GM04503 (cell line): ENCODE measurements around the gene SLC4A2.

Source experiments
- DNase-seq: peaks from one replicate; pipeline ENCODE4 v3.0.0-alpha.2; 2012; ENCODE audit warnings: low read depth

Gene SLC4A2

DNA sequence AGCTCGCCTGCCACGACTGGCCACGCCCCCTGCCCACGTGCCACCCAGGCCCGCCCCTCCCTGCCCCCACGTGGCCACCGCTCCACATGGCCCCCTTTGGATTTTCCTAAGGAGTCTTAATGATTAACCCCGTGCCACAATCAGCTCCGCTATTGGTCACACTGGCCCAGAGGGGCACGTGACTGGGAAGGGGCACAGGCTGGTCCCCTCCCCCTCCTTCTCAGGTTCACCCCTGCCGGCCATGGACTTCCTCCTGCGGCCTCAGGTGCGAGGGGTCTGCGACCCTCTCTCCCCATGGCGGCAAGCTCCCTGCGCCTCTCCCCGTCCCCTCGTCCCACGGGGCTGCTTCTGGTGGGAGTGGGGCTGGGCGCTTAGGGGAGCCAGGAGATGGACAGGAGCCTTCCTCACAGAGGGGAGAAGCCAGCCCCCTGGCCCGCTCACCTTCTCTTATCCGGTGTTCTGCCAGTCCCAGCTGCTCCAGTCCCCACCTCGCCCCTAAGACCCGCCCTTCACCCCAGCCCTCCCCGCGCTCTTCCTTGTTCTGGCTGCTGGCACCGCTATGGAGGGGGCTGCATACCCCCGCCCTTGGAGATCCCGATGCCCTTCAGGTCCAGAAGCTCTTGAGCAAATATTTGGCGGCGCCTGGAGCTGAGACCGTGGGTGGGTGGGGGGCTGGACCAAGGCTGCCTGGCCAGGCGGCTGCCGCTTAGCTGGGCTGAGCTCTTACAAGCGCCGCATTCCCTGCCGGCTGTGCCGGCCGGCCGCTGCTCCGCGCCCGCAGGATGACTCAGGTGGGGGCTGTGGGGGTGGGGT, 3.2 kb downstream of the SLC4A2 start:
- no peak for DNase-seq

DNA sequence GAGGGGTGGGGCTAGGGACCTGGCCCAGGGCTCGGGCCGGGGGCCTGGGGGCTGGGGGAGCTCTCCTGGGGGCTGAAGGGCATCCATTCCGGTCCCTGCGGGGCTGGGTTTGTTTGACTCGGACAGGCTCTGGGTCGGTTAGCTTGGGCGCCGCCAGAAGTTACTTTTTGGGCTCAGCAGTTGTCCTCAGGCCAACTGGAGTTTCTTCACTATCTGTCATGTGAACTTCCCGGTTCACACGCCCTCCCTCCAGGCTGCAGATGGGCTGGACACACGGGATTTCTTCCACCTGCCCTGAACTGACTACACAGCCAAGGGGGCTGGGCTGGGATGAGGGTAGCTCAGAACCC, 3.8 kb downstream of the SLC4A2 start:
- no peak for DNase-seq

DNA sequence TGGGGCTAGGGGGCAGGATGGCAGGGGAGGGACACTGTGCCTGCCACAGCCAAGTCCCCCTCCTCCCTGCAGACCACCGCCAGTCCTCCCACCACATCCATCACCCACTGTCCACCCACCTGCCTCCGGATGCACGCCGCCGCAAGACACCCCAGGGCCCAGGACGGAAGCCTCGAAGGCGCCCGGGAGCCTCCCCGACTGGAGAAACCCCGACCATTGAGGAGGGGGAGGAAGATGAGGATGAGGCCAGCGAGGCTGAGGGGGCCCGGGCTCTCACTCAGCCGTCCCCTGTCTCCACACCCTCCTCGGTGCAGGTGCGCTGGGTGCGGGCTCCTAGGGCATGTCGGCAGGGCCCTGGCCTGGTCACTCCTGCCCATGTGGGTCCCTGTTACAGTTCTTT, 5.1 kb downstream of the SLC4A2 start:
- DNase-seq, result no peak

DNA sequence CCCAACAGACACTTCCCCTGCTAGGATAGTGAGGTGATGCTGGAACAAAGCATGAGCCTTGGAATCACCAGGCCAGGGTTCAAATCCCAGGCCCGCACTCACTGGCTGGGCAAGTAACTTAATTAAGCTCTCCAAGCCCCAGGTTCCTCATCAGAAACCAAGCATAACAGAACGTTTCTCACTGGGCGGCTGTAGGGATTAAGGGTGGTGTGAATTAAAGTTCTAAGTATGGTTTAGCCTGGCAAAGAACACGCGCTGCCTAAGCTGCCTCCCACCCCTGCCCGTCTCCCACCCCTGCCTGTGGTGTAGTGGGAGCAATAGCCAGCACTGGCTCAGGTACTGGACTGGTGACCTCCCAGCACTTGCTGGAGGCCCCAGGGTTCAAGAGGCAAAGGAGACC, 5.6 kb downstream of the SLC4A2 start:
- DNase-seq, result no peak

DNA sequence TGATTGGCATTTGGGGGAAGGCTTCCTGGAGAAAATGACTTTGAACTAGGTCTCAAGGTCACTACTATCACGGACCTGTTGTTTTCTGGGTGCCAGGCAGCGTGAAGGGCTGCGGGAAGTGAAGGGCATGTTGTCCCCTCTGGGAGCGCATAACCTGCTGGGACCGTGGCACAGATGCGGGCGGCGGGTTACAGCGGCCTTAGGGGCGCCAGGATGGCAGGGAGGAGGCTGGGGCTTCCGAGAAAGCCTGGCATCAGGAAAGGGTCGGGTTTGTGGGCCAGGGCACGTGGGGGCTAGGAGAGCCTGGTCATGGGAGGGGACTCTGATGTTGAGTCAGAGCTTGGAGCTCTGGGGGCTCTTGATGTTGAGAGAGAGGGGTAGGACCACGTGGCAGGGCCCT, 6.1 kb downstream of the SLC4A2 start:
- DNase-seq, result no peak

DNA sequence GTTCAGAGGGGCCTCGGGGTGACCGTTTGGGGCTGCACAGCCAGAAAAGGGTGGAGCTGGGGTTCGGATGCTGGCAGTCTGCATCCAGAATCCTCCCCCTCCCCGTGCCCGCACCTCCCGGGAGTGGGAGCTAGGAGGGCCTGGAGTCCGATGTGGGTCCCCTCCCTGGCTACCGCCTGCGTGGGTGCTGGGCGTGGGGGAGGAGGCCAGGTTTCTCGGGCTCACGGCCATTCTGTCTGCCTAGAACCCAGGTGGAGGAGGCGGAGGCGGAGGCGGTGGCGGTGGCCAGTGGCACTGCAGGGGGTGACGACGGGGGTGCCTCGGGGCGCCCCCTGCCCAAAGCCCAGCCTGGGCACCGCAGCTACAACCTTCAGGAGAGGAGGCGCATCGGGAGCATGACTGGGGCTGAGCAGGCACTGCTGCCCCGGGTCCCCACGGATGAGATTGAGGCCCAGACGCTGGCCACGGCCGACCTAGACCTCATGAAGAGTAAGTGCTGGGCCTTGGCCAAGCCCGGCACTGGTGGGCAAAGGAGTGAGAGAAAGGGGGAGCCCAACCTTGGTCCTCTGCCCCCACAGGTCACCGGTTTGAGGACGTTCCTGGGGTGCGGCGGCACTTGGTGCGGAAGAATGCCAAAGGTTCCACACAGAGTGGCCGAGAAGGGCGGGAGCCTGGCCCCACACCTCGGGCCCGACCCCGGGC, 7.0 kb downstream of the SLC4A2 start:
- no peak for DNase-seq

DNA sequence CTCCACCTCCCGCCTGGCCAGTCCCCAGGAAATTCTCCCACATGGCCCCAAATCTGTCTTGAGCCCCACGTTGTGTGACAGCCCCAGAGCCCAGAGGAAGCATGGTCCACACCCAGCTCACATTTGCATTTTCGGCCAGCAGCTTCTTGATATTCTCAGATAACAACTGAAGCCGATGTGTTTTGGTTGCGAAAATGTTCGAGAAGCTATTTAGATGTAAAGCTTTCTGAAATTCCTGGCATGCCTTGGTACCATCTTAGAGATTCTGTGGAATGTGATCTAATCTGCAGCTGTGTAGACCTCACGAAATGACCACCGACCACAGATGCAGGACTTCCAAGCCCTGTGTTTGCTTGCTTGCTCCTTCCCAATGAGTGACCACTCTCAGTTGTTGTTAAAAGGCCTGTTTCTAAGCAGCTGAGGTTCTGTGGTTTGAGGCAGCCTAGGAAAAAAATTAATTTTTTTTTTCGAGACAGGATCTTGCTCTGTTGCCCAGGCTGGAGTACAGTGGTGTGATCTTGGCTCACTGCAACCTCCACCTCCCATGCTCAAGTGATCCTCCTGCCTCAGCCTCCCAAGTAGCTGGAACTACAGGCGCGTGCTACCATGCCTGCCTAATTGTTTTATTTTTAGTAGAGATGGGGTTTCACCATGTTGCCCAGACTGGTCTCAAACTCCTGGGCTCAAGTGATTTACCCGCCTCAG, 8.8 kb downstream of the SLC4A2 start:
- DNase-seq, result no peak

DNA sequence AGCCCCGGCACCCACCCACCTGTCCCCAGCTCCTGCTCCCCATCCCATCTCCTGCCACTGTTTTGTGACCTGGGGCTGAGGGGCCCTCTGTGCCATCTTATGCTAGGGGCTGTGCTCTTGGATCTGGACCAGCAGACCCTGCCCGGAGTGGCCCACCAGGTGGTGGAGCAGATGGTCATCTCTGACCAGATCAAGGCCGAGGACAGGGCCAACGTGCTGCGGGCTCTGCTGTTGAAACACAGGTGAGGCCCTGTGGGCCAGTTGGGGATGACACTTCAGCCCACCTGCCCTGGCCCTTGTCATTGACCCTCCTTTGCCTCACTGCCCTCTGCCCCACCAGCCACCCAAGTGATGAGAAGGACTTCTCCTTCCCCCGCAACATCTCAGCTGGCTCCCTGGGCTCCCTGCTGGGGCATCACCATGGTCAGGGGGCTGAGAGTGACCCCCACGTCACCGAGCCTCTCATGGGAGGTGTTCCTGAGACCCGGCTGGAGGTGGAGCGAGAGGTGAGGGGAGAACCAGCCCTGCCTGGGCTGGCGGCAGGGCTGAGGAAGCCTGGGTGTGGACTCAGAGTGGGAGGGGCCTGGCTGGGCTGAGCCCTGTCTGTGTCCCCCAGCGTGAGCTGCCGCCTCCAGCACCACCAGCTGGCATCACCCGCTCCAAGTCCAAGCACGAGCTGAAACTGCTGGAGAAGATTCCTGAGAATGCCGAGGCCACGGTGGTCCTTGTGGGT, 10.6 kb downstream of the SLC4A2 start:
- DNase-seq, result no peak

DNA sequence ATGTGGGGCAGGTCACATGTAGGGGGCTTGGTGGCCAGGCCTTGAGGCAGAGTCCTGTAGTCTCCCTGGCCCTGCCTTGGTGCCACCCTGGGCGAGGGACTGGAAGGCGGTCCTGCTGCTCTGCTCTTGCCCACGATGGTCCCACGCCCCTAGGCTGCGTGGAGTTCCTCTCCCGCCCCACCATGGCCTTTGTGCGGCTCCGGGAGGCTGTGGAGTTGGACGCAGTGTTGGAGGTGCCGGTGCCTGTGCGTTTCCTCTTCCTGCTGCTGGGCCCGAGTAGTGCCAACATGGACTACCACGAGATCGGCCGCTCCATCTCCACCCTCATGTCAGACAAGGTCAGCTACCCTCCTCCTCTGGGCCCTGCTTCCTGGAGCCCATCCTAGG, 11.2 kb downstream of the SLC4A2 start:
- no peak for DNase-seq

DNA sequence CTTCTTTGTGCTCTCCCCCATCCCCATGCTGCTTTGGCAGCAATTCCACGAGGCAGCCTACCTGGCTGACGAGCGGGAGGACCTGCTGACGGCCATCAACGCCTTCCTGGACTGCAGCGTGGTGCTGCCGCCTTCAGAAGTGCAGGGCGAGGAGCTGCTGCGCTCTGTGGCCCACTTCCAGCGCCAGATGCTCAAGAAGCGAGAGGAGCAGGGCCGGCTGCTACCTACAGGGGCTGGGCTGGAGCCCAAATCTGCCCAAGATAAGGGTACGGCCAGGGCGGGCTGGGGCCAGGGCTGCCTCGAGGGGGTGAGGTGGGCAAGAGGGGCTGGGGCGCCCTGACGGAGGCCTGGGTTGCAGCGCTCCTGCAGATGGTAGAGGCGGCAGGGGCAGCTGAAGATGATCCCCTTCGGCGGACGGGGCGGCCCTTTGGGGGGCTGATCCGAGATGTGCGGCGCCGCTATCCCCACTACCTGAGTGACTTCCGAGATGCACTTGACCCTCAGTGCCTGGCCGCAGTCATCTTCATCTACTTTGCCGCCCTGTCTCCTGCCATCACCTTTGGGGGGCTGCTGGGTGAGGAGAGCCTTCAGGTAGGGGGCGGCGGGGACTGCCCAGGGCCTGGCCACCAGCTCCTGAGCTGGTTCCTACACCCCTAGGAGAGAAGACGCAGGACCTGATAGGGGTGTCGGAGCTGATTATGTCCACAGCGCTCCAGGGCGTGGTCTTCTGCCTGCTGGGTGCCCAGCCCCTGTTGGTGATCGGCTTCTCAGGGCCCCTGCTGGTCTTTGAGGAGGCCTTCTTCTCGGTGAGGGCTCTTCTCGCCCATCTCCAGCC, 11.9 kb downstream of the SLC4A2 start:
- no peak for DNase-seq

DNA sequence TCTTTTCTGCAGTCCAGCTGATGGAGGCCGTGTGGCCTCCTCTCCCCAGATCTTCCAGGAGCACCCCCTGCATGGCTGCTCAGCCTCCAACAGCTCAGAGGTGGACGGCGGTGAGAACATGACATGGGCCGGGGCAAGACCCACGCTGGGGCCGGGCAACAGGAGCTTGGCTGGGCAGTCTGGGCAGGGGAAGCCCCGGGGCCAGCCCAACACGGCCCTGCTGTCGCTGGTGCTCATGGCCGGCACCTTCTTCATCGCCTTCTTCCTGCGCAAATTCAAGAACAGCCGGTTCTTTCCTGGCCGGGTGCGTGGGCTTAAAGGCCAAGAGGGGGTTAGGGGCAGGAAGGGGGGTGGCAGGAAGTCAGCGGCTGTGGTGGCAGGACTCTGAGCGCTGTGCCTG, 14.6 kb downstream of the SLC4A2 start:
- DNase-seq, result no peak

DNA sequence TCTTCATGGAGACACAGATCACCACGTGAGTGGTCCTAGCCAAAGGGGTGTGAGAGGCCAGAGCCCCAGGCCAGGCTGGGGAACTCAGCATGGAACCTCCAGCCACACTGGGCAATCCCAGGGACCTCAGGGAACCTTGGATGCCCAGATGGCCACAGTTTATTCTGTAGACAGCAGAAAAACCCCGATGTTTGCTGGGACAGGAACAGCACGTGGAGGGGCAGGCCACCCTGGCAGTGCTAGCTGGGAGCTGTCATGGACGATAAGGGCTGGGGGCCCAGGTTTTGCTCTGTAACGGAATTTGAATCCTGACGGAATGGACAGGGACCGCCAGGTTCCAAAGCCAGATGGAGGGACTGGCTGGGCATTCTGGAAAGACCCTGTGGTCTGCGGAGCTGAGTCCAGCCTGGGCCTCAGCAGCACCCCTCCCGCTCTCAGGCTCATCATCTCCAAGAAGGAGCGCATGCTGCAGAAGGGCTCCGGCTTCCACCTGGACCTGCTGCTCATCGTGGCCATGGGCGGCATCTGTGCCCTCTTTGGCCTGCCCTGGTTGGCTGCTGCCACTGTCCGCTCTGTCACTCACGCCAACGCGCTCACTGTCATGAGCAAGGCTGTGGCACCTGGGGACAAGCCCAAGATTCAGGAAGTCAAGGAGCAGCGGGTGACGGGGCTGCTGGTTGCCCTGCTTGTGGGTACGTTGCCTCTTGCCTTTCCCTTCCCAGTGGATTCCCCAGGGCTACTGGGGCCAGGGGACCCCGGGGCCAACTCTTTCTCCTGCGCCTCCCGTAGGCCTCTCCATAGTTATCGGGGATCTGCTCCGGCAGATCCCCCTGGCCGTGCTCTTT, 15.7 kb downstream of the SLC4A2 start:
- no peak for DNase-seq

DNA sequence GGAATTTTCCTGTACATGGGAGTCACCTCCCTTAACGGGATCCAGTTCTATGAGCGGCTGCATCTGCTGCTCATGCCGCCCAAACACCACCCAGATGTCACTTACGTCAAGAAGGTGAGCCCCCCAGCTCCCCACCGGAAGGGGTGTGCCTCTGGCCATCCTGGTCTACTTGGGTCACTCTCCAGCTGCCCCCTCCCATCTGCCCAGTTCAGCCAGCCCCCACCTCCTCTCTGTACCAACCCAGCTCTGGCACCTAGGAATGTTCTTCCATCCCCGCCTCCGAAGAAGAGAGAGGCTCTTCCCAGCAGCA, 16.2 kb downstream of the SLC4A2 start:
- DNase-seq, result no peak

DNA sequence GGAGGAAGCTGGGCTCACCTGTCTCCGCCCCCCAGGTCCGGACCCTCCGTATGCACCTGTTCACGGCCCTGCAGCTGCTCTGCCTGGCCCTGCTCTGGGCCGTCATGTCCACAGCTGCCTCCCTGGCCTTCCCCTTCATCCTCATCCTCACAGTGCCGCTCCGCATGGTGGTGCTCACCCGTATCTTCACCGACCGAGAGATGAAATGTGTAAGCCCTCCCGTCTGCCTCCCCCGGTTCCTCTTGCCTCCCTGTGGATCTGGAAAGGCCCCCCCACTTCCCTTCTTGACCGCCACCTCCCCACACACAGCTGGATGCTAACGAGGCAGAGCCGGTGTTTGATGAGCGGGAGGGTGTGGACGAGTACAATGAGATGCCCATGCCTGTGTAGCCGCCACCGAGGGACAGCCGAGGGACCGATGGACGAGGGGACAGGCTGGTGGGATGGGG, 16.6 kb downstream of the SLC4A2 start:
- no peak for DNase-seq

DNA sequence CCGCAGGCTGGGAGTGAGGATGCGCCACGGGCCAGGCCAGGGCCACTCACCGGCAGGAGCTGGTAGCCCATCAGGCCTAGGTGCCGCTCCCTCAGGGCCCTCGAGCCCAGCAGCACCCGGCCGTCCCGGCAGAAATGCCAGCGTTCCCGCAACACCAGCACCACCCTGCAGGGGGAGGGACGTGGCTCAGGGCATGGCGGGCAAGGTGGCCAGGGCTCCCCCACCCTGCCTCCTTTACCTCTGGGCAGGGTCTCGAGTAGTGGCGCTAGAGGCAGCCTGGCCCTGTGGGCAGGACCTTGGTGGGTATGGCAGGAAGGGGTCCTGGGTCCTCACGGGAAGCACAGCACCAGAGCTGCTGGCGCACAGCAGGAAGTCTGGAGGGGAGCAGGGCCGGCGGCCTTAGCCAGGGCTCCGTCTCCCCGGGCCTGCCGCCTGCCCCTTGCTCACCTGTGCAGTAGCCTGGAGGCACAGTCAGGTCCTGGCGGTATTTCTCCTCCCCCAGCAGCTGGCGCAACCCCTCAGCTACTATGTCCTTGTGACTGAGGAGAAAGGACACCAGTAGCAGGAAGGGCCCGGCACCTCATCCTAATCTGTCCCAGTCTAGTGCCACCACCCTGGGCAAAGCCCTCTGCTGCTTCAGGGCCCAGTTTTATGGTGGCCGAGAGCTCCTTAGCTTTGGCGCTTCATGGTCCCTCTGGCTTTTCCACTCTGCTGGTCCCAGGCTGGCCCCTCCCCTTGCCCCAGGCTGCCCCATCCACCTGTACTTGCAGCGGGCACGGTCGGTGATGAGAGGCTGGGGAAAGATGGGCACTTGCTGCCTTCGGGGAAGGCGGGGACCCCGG, 17.7 kb downstream of the SLC4A2 start:
- DNase-seq, result no peak

DNA sequence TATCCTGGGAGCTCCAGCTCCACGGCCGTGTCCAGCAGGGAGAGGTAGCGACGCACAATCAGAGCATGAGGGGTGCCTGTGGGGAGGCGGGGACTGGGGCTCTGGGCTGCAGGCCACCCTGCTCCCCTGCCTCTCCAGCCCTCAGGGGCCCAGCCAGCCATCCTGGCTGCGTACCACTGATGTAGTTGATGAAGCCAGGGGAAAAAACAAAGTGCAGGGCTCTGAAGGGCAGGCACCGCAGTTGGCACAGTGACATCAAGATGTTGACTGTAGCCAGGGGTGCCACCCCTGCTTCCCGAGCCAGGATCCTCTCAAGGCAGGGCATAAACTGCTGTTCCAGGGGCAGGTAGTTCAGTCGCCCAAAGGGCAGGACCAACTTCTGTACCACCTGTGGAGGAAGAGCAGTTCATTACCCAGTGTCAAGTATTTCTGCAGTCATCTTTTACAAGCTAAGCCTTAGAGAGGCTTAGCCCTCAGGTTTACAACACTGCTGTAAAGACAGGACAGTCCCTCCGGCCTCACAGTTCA, 18.4 kb downstream of the SLC4A2 start:
- no peak for DNase-seq

DNA sequence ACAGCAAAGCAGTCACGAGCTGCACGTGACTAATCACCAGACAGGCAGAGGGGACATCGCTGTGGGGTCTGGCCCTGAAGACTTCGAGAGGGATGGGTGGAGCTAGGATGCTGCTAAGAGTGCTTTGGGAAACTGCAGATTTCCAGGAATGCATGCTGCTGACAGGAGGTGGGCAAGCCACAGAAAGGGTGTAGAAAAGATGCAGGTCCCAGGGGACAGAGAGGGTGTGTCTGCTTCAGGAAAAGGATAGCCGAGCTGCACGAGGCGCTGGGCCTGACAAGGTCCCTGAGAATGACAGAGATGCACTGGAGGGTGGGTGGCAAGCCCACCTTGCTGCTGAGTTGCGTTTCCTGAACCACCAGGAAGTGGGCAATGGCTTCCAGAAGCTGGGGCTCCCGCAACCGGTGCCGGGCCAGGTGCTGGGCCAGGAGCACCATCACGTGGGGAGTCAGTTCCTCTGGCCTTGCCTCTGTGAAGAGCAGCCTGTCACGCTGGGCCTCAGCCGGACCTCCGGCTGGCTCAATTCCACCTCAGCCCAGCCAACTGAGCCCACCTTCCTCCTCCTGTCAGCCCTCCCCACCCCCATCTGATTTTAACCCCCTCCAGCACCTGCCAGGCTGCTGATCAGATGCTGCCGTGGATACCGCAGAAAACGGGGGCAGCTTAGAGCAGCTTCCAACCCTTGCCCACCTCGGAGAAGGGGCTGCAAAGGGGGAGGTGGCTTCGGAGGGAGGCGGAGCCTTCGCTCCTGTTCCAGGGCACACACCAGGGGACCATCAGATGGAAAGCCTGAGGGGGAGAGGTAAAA, 19.0 kb downstream of the SLC4A2 start:
- DNase-seq, result no peak

DNA sequence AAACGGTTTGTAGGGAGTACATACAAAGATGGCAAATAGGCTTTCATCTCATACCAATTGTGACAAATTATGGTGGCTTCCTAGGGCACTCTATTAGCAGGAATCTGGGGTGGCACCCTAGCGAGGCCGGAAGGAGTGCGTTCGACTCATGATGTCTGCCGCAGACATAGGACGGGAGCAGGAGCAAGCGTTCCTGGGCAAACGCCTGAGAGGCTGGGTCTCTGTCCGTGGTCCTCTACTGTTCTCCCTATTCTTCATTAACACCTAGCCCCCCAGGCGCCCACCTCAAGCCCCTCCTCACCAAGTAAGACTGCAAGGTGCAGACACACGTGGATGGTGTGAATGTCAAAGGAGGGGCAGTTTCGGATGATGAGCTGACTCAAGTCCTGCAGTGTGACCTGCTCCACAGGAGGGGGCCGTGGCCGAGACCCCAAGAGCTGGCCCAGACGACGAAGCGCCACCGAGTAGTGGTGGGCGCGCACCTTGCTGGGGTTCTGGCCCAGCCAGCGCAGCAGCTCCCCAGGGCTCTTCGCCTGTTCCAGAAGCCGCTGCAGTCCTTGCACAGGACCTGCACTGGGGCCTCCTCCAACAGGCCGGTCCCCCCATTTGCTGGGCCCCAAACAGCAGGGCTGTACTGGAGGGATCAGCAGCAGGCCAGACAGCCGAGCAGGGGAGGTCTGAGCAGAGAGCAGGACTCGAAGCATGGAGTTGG, 20.0 kb downstream of the SLC4A2 start:
- DNase-seq, result no peak
